Activated CD4-positive, alpha-beta memory T cell treated with anti-CD3 and anti-CD28 coated beads for 36 hours (primary cell): ENCODE data around the gene MSMO1. TPM values are rescaled to one million over a fixed set of nuclear protein-coding genes. Genes with fewer than 3 reads are reported as not detected.
"Not testable (repeated sequence)": the region's sequence is repeated elsewhere in the genome, so short reads cannot be mapped to it uniquely, and the experiment has no call there.

Experiments
- CTCF ChIA-PET: fragments of 350-600 bp; sonication (Branson Sonifier 250); formaldehyde crosslinking; loops from one replicate; lab custom pipeline; 2021; ENCODE audit warnings: antibody characterized with exemption, inconsistent platforms; lab: Charles Lee
- POLR2A ChIA-PET: fragments of 350-600 bp; sonication (Branson Sonifier 250); formaldehyde crosslinking; loops from one replicate; lab custom pipeline; 2021; ENCODE audit warnings: antibody characterized with exemption; lab: Charles Lee
- DNase-seq: peaks from one replicate; pipeline ENCODE4 v3.0.0-alpha.2; 2020
- H3K27ac Mint-ChIP-seq: one replicate; pipeline ENCODE4 v1.8.0; 2021; ENCODE audit warnings: mixed read lengths
- H3K27me3 Mint-ChIP-seq: one replicate; pipeline ENCODE4 v1.8.0; 2021; ENCODE audit warnings: mixed read lengths
- H3K36me3 Mint-ChIP-seq: one replicate; pipeline ENCODE4 v1.8.0; 2021; ENCODE audit warnings: mixed read lengths
- H3K4me1 Mint-ChIP-seq: one replicate; pipeline ENCODE4 v1.8.0; 2021; ENCODE audit warnings: low read depth, mixed read lengths
- H3K4me3 Mint-ChIP-seq: one replicate; pipeline ENCODE4 v1.8.0; 2021; ENCODE audit warnings: mild to moderate bottlenecking, mixed read lengths
- H3K9me3 Mint-ChIP-seq: one replicate; pipeline ENCODE4 v1.8.0; 2021; ENCODE audit warnings: mixed read lengths
- intact Hi-C: fragments of 100-400 bp; cut with micrococcal nuclease; formaldehyde crosslinking; loops from one replicate; pipeline ENCODE4 v1.15.1; 2023
- total RNA-seq, 2 experiments: library from RNA; stranded (reverse); gene quantifications; one replicate each; pipeline ENCODE4 v1.2.3, GENCODE V29; 2021

MSMO1 gene
- 10 to 100 TPM; 63.7 to 67.1 TPM for total RNA-seq

DNA sequence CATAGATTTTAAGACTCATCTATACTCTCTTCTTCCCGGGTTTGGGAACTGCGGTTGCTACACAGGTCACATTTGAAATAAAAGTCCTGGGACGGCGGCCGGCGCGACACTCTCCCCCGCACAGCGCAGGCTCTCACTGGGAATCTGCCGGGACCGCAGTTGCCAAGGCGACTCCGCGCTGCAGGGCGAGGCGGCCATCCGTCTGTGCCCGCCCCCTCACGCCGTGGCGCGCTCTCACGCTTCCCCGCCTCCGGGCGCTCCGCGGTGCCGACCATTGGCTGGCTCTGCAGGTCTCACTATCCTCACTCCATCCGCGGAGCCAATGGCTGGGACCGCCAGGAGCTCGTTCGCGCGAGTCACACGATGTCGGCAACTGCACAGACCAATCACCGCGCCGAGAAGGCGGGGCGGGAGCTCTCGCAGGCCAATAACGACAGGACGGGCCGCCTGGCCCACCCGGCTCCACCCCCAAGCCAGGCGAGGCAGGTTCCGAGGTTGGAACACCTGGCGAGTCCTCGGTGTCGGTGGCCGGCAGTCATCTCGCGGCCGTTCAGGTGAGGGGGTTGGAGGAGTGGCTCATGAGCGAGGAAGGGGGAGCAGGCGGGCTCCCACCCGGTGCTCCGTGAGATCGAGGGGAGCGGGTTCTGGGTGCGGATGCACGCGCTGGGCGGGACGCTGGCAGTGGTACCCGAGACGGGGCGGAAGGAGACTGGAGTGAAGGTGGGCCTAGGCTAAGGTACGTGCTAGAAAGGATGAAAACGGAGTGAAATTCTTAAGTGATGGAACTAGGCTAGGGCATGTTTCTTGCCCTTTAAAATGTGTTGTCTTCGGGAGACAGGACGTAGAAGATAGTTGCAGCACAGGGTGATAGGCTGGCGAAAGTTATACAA lies at the start of gene MSMO1:
Gene MSMO1, plus strand, starts transcription at position 459 of the 890 bp plus-strand sequence. CDS start 5,702 bp downstream, outside the sequence.
- Mint-ChIP-seq H3K4me1 (peaks cover 37% of the 10 kb centered on the region), H3K9me3 (no peaks in the 10 kb centered on the region), H3K4me3 (no peak within 1 kb of the TSS), H3K27me3 (no peaks in the 10 kb centered on the region), H3K36me3 (peaks cover 23% of the 10 kb centered on the region), H3K27ac (no peak within 1 kb of the TSS)
- POLR2A ChIA-PET, result interaction anchor here (1.0 kb wide), 2 partner anchors 120 to 137 kb away, joined by 3 to 4 read pairs; partner anchors contain the start of gene KLHL2
- CTCF ChIA-PET, result interaction anchor here (0.7 to 2.1 kb wide), 4 partner anchors 18 to 215 kb away, joined by 3 to 12 read pairs (median 8); partner anchors contain the start of genes CPE and TMEM192
- intact Hi-C loops, result loop anchor here (1.0 to 2.0 kb wide), 6 partner anchors 25 to 371 kb away; partner anchors contain the start of genes KLHL2 and TMEM192
- DNase-seq, result peak; percentile 99

DNA sequence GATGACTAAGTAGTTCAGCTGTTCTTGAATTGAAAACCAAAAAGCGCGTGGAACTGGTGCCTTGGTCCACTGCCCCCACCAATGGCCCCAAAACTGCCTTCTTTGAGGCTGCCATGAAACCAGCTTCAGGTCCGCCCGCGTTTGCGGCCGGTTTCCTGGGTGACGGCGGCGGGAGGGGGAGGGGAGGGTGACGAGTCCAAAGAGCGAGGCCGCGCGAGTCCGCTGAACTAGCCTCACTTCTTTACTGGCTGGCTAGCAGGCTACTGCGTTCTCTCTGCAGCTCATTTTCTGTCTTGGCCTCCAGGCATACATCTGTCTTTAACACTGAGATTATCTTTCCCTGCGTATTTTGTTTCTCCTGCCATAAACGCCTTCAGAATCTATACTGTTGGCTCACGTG lies 47.9 kb upstream of the MSMO1 start:
- intact Hi-C loops, DNase-seq, H3K27me3 Mint-ChIP-seq, H3K4me3 Mint-ChIP-seq, CTCF ChIA-PET, H3K4me1 Mint-ChIP-seq, POLR2A ChIA-PET, H3K27ac Mint-ChIP-seq, H3K9me3 Mint-ChIP-seq: not testable (repeated sequence)
- peaks cover 36% of the 10 kb centered on the region for H3K36me3 Mint-ChIP-seq

DNA sequence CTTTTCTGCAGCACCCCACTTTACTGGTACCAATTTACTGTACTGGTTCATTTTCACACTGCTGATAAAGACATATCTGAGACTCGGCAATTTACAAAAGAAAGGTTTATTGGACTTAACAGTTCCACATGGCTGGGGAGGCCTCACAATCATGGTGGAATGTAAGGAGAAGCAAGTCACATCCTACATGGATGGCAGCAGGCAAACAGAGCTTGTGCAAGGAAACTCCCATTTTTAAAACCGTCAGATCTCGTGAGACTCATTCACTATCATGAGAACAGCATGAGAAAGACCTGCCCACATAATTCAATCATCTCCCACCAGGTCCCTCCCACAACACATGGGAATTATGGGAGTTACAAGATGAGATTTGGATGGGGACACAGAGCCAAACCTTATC lies 42.8 kb upstream of the MSMO1 start:
- intact Hi-C loops, H3K27ac Mint-ChIP-seq, CTCF ChIA-PET: not testable (repeated sequence)

DNA sequence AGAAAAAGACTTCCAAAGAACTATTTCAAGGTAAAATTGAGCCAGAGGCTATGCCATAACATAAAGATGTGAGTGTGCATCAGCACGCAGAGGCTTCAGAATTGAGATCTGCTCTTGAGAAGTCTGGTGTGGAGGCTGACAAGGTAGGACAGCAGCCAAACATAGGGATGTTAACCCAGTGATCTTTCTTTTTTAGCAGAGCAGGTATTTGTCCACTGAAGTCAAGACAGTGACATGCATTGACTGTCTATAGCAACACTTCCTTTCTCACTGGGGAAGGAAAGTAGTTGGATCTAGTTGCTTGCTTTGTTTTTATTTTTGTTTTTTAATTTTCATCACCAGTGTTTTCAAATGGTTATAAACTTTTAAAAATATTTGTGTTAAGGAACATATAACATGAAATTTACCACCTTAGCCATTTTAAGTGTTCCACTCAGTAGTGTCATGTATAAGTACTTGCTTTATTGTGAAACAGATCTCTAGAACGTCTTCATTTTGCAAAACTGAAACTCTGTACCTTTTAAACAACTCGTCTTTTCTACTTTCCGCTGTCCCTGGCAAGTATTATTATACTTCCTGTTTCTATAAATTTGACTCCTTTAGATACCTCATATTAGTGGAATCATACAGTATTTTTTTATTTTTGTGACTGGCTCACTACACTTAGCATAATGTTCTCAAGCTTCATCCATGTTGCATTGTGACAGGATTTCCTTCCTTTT lies 40.7 kb upstream of the MSMO1 start:
- intact Hi-C loops, DNase-seq, H3K9me3 Mint-ChIP-seq, POLR2A ChIA-PET, CTCF ChIA-PET, H3K27me3 Mint-ChIP-seq: not testable (repeated sequence)
- peaks cover 38% of the 10 kb centered on the region for H3K4me1 Mint-ChIP-seq
- peak overlapping the region; percentile 21 for H3K27ac Mint-ChIP-seq
- H3K4me3 Mint-ChIP-seq, result peak overlapping the region; percentile 21
- peaks cover 32% of the 10 kb centered on the region for H3K36me3 Mint-ChIP-seq

More for the DNA sequence above, 42.8 kb upstream of the MSMO1 start:
- H3K27me3 Mint-ChIP-seq, H3K4me3 Mint-ChIP-seq, DNase-seq, POLR2A ChIA-PET, H3K9me3 Mint-ChIP-seq: not testable (repeated sequence)
- H3K4me1 Mint-ChIP-seq, result peaks cover 38% of the 10 kb centered on the region
- peaks cover 34% of the 10 kb centered on the region for H3K36me3 Mint-ChIP-seq

DNA sequence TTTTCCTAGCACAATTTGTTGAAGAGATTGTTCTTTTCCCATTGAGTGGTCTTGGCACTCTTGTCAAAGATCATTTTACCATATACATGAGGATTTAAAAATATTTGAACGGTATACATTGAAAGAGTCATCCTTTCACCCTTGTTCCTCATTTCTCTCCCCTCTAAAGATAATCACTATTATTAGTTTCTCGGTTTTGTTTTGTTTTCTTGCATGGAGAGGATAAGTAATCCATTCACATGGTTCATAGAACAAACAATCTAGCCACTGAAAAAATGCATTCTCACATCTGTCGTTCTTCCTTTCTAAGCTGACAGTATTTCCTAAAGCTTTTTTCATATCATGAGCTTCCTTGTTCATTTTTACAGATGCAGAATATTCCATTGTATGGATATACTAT lies 39.2 kb upstream of the MSMO1 start:
- no peak overlapping the region for H3K4me3 Mint-ChIP-seq
- H3K4me1 Mint-ChIP-seq, result peaks cover 38% of the 10 kb centered on the region
- no peaks in the 10 kb centered on the region for H3K27me3 Mint-ChIP-seq
- intact Hi-C loops, result no loop called here
- peaks cover 22% of the 10 kb centered on the region for H3K36me3 Mint-ChIP-seq
- H3K27ac Mint-ChIP-seq, result no peak overlapping the region
- CTCF ChIA-PET, result interaction anchor here (1.7 kb wide), 1 partner anchor 157 kb away, joined by 4 read pairs; no protein-coding TSS in a partner anchor
- H3K9me3 Mint-ChIP-seq, result peaks cover 7% of the 10 kb centered on the region
- POLR2A ChIA-PET, result no interaction called here
- no peak for DNase-seq

DNA sequence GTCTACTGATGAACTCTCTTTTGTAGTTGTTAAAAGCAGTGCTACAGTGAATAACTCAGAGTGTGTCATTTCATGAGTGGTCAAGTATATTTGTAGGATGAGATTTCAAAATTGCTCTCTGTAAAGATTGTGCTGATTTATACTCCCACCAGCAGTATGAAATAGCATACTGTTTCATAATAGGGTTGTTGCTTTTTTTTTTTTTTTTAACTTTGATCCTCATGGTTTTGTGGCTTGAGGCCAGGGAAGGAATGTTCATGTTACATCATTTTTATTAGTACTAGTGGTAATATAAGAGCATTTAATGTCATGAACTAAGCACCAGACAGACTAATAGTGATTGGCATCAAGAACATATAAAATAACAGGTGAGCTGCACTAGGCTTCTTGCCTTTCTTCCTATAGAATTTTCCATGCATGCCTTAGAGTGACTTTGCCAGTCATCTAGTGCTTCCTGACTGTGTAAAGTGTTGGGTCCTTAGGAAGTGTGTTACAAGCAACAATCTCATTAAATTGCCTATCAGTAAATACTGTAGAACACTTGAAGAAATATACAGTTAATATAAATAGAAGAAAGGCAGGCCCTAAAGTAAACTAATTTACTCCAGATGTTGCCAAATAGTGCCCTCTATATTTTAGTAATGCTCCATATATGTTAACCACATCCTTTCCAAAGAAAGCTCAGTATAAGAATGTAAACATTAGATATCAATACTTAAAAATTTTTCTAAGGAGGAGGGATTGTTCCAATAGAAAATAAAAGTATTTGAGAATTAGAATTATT lies 38.6 kb upstream of the MSMO1 start:
- Mint-ChIP-seq H3K27ac (no peak overlapping the region), H3K36me3 (peaks cover 19% of the 10 kb centered on the region), H3K4me3 (no peak overlapping the region), H3K9me3 (peaks cover 7% of the 10 kb centered on the region), H3K4me1 (peaks cover 38% of the 10 kb centered on the region), H3K27me3 (no peaks in the 10 kb centered on the region)
- no peak for DNase-seq
- ChIA-PET CTCF (interaction anchor here (1.7 kb wide), 1 partner anchor 158 kb away, joined by 4 read pairs; no protein-coding TSS in a partner anchor), POLR2A (no interaction called here)
- intact Hi-C loops, result no loop called here

DNA sequence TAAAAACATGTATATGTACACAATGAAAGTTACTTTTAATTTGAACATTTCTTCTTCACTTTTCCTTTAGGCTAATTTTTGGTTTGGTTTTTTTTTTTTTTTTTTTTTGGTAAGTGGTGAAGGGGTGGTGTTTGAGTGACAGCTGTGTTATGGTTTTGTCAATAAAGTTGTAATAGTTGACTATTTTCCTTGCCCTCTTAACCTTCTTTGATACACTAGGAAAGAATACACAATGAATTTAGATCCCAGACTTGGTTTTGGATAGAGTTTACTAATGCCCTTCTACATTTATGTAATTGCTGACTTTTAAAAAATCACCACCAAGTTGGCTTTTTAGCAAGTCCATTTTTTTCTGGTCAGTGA lies 38.1 kb upstream of the MSMO1 start:
- DNase-seq, result no peak
- Mint-ChIP-seq H3K4me3 (no peak overlapping the region), H3K27me3 (no peaks in the 10 kb centered on the region), H3K36me3 (peaks cover 15% of the 10 kb centered on the region), H3K27ac (no peak overlapping the region), H3K9me3 (peaks cover 5% of the 10 kb centered on the region), H3K4me1 (peaks cover 40% of the 10 kb centered on the region)
- intact Hi-C loops, result no loop called here
- POLR2A ChIA-PET, result no interaction called here
- CTCF ChIA-PET, result interaction anchor here (0.6 to 1.7 kb wide), 2 partner anchors 65 to 158 kb away, joined by 3 to 4 read pairs; no protein-coding TSS in a partner anchor

DNA sequence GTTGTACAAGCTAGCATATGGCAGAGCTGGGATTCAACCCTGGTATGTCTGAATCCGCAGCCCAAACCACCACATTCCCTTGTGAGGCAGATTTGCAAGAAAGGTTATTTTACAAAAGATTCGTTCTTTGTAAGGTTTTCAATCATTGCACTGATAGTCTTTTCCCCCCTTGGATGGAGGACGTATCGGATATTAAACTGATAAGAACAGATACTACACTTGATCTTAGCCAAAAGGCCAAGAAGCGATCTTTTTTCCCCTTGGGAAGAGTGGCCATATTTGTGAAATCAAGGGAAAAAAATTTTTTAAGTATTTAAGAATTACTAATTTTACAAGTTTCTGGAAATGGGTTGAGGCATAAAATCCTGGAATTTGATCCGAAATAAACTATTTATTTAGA lies 34.4 kb upstream of the MSMO1 start:
- ChIA-PET CTCF (no interaction called here), POLR2A (no interaction called here)
- Mint-ChIP-seq H3K4me1 (peaks cover 27% of the 10 kb centered on the region), H3K9me3 (no peaks in the 10 kb centered on the region), H3K27ac (no peak overlapping the region), H3K36me3 (peaks cover 15% of the 10 kb centered on the region), H3K27me3 (no peaks in the 10 kb centered on the region), H3K4me3 (no peak overlapping the region)
- intact Hi-C loops, result no loop called here
- no peak for DNase-seq

DNA sequence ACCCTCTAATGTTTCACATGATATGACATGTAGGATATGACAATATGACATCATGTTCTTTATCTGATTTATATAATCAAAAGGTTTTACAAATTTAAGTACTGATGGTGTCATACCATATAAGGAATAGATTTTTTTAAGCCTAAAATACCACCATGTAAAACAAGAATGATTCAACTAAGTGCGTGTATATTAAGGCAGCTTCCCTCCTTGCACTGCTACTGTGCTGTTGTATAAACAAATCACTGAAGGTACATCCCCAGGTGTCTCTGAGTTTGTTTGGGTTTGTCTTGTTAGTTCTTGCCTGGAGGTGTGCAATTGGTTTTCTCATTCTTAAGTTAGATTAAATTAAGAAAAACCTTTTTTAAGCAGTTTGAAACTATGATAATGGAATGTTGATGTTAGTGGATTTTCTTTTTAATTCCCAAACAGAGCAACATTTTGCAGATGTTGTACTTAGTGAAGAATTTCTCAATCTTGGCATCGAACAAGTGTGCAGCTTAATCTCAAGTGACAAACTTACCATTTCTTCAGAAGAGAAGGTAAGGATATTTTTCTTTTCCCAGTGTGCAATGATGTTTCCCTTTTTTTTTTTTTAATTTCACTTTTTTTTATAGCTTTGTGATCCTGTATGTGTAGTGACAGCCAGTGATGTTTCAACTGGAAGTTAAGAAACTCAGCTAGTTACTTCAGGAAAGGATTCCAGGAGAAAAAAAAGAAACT lies 33.4 kb upstream of the MSMO1 start:
- POLR2A ChIA-PET, result no interaction called here
- peaks cover 19% of the 10 kb centered on the region for H3K36me3 Mint-ChIP-seq
- H3K4me1 Mint-ChIP-seq, result peaks cover 18% of the 10 kb centered on the region
- intact Hi-C loops, result no loop called here
- CTCF ChIA-PET, result interaction anchor here (1.4 kb wide), 1 partner anchor 163 kb away, joined by 4 read pairs; no protein-coding TSS in a partner anchor
- no peak for DNase-seq
- no peaks in the 10 kb centered on the region for H3K27me3 Mint-ChIP-seq
- H3K27ac Mint-ChIP-seq, result no peak overlapping the region
- H3K4me3 Mint-ChIP-seq, result no peak overlapping the region
- H3K9me3 Mint-ChIP-seq, result no peaks in the 10 kb centered on the region

DNA sequence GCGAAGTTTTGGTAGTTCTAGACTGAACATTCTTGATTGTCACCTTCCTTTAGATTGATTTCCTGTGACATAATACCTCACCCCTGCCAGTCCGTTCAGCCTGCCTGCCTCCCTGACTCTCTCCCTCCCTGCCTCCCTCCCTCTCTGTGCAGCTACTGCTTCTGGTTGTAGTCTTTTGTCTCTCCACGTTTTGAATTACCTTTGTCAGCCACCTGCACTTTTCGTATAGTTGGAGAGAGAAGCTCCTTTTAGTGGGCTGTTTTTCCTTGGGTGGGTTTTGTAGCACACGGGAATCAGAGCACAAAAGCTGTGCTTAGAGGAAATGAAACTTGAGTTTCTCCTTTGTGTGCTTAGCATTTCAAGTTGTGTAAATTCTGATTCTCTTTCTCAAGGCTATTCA lies 32.6 kb upstream of the MSMO1 start:
- no peaks in the 10 kb centered on the region for H3K9me3 Mint-ChIP-seq
- CTCF ChIA-PET, result interaction anchor here (1.4 kb wide), 1 partner anchor 163 kb away, joined by 4 read pairs; no protein-coding TSS in a partner anchor
- H3K27ac Mint-ChIP-seq, result no peak overlapping the region
- H3K4me1 Mint-ChIP-seq, result peaks cover 13% of the 10 kb centered on the region
- POLR2A ChIA-PET, result no interaction called here
- peaks cover 21% of the 10 kb centered on the region for H3K36me3 Mint-ChIP-seq
- peak; percentile 20 for DNase-seq
- intact Hi-C loops, result no loop called here
- H3K4me3 Mint-ChIP-seq, result no peak overlapping the region
- no peaks in the 10 kb centered on the region for H3K27me3 Mint-ChIP-seq

DNA sequence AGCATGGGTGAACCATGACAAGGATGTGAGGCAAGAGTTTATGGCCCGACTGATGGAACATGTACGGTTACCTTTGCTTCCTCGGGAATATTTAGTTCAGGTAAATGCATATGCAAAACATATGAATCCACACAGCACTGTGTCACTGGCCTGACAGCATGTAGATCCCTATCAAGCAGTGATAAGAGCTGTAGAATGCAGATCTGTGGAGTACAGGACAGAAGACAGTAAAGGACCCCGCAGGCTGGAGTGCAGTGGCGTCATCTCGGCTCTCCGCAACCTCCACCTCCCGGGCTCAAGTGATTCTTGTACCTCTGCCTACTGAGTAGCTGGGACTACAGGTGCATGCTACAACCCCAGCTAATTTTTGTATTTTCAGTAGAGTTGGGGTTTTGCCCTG lies 29.8 kb upstream of the MSMO1 start:
- POLR2A ChIA-PET, result no interaction called here
- peaks cover 24% of the 10 kb centered on the region for H3K36me3 Mint-ChIP-seq
- no peaks in the 10 kb centered on the region for H3K9me3 Mint-ChIP-seq

More for the DNA sequence above, 29.8 kb upstream of the MSMO1 start:
- H3K4me3 Mint-ChIP-seq, result no peak overlapping the region
- H3K4me1 Mint-ChIP-seq, result peaks cover 26% of the 10 kb centered on the region
- intact Hi-C loops, result no loop called here
- H3K27me3 Mint-ChIP-seq, result no peaks in the 10 kb centered on the region
- CTCF ChIA-PET, result no interaction called here
- H3K27ac Mint-ChIP-seq, result no peak overlapping the region
- DNase-seq, result no peak
